ENCODE results near the gene MRTFA. TPM values are rescaled to one million over a fixed set of nuclear protein-coding genes. Genes with fewer than 3 reads are reported as not detected.
"Not testable (repeated sequence)": the region's sequence is repeated elsewhere in the genome, so short reads cannot be mapped to it uniquely, and the experiment has no call there.

MRTFA gene
- total RNA-seq, 1 donor from 2014 or later: 26.7 TPM

DNA sequence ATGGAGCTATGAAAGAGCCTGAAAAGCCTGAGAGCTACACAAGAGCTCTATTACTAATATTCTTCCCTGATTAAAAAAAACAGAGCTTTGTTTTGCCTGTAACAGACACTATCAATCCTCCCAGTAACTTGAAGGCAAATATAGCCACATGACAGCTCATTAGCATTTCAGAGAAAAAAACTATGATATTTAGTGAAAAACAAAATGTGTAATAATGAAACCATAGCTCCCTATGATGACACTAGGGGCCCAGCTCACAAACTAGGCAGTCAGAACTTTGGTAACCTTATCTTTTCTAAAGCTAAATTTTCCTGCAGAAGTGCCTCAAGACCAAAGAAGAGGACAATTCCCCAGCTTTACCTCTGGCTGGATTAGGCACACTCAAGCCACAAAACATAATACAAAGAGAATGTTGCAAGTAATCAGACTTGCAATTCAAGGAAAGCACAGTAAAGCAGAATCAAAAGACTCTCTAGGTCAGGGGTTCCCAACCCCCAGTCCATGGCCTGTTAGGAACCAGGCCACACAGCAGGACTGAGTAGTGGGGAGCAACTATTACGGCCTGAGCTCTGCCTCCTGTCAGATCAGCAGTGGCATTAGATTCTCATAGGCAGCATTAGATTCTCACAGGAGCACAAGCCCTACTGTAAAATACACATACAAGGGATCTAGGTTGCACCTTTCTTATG lies 53.3 kb downstream of the MRTFA start:
- intact Hi-C loops (cut with DNase I): no loop called here
- no peak for DNase-seq (ENCODE audit: missing footprints)
- no peak for ATAC-seq

DNA sequence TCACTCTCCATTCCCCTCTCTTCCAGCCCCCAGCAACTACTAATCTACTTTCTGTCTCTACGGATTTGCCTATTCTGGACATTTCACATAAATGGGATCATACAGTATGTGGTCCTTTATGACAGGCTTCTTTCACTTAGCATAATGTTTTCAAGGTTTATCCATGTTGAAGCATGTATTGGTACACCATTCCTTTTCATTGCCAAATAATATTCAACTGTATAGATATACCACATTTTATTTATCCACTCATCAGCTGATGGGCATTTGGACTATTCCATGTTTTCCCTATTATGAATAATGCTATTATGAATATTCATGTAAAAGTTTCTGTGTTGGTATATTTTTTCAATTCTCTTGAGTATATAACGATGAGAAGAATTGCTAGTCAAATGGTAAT lies 54.5 kb downstream of the MRTFA start:
- intact Hi-C loops (cut with DNase I): no loop called here
- DNase-seq (ENCODE audit: missing footprints): no peak
- ATAC-seq: no peak

DNA sequence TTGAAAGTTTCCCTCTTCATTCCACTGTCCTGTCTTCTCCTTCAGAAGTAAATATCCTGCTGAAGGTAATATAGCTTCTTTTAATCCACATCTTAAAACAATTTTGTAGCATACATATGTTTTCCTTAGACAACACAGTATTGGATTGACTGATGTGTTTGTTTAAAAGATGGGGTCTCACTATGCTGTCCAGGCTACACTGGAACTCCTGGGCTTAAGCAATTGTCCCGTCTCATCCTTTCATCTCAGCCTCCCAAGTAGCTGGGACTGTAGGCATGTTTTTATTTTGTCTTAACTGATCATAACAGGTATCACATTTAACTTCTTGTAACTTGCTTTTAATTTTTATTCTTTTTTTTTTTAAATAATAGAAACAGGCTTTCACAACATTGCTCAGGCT lies 55.9 kb downstream of the MRTFA start:
- no peak for ATAC-seq
- no peak for DNase-seq (ENCODE audit: missing footprints)
- intact Hi-C loops (cut with DNase I): no loop called here

DNA sequence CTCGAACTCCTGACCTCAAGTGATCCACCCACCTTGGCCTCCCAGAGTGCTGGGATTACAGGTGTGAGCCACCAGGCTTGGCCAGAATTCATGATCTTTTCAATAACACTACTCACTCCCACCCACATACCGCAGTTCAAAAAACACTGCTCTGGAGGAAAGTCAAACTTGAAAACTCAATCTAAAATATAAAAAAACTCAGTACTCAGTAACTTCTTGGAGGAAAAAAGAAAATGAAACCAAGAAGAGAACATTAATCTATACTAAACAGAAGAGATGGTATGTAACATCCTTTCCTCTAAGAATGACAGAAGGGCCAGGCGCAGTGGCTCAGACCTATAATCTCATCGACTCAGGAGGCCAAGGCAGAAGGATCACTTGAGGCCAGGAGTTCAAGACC lies 58.3 kb downstream of the MRTFA start:
- no peak for ATAC-seq
- intact Hi-C loops (cut with DNase I): no loop called here
- no peak for DNase-seq (ENCODE audit: missing footprints)

DNA sequence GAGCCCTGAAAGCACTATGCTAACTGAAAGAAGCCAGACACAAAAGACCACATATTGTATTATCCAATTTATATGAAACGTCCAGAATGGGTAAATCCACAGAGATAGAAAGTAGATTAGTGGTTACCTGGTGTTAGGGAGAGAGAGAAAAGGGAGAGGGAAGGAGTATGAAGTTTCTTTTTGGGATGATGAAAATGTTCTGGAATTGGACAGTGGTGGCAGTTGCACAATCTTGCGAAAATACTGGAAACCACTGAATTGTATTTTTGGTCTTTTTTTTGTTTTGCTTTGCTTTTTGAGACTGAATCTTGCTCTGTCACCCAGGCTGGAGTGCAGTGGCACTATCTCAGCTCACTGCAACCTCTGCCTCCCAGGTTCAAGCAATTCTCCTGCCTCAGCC lies 63.5 kb downstream of the MRTFA start:
- ATAC-seq (peak; percentile 56), DNase-seq (ENCODE audit: missing footprints) (no peak)
- intact Hi-C loops (cut with DNase I): no loop called here

DNA sequence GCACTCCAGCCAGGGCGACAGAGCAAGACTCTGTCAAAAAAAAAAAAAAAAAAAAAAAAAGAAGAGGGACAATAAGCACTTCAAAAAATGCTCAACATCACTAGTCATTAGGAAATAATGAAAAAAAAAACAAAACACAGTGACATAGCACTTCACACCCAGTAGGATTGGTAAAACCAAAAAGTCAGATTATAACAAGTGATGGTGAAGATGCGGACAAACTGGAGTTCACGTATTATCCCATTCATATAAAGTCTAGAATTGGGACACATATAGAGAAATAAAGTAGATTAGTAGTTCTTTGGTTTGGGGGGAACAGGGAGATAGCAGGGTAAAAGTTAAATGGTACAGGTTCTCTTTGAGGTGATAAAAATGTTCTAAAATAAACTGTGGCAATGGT lies 64.6 kb downstream of the MRTFA start:
- ATAC-seq (no peak), DNase-seq (ENCODE audit: missing footprints) (no peak)

DNA sequence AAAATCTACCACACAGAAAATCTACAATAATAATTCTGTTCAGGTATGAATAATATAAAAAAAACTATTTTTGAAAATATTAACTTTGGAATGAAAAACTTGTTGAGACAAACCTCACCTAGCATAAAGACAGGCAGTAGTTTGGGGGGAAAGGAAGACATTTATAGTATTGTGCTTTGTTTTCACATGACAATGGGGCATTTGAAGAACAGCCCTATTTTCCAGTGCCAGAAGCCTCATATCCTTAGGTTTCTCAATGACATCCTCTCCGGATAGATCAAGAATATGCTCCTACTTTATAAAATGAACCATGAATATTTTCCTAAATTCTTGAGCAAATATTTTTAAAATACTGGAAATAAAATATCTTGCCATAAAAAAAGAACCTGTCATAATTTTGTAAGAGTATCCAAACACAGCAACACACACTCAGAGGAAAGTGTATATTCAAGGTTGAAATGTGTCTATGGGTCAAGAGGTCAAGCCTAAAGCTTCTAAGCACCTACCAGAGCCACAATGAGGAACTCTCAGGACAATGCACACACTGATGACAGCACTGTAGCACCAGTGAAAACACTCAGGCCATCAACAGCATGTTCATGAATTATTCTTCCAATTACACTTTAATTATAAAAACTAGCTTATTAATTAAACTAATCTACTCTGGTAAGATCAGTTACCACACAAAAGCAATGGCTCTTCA lies 68.7 kb downstream of the MRTFA start:
- DNase-seq (ENCODE audit: missing footprints) (no peak), ATAC-seq (no peak)
- intact Hi-C loops (cut with DNase I): no loop called here

More for the DNA sequence above, 64.6 kb downstream of the MRTFA start:
- intact Hi-C loops (cut with DNase I): no loop called here

DNA sequence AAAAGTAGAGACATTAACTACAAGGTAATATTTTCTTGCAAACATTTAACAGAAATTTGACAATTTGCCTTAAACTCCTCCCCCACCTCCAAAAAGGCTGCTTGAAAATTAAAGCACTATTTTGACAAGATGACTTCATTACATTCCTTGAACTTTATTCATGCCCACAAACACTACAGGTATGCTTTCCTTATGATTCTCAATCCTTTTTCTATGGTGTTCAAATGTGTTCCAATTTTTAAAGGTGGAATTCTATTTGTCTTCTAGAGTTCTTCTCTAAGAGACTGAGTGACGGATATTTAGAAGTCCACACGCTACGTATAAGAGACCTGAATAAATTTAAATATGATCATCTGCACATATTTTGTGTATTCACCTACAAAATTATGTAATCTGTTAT lies 69.4 kb downstream of the MRTFA start:
- no peak for ATAC-seq
- intact Hi-C loops (cut with DNase I): no loop called here
- no peak for DNase-seq (ENCODE audit: missing footprints)

DNA sequence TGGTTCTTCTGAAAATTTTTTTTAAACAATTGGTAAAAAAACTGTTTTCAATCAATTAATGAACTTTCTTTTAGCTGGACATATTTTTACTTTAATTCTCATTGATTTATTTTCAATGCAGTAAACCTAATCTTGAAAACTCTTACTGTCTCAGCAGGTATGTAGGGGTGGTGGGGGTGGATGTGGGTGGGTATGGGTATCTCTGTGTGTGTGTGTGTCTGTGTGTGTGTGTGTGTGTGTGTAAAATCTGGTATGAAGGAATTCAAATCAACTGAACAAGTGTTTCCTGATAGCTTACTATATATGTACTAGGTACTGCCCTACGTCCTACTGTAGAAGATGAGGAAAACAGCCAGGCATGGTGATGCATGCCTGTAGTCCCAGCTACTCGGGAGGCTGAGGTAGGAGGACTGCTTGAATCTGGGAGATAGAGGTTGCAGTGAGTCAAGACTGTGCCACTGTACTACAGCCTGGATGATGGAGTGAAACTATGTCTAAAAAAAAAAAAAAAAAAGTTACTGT lies 75.5 kb downstream of the MRTFA start:
- no peak for ATAC-seq
- DNase-seq (ENCODE audit: missing footprints): no peak
- intact Hi-C loops (cut with DNase I): no loop called here

DNA sequence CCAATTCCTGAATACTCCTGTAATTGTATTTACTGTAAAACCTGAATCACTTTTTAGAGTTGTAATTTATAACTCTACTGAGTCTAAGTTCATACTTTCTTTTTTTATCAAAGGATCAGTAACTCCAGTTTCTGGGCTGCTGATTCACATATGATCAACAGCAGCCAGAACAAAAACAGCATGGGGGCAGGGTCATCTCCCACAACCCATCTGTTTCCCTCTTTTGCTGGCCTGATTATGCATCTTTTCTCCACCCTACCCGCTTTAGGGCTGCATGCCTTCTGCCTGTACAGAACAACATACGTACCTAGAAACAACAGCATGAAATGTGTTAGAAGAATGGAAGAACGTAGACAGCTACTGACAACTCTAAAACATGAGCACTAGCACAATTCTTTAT lies 76.0 kb downstream of the MRTFA start:
- intact Hi-C loops (cut with DNase I): no loop called here
- ATAC-seq: no peak
- DNase-seq (ENCODE audit: missing footprints): no peak

DNA sequence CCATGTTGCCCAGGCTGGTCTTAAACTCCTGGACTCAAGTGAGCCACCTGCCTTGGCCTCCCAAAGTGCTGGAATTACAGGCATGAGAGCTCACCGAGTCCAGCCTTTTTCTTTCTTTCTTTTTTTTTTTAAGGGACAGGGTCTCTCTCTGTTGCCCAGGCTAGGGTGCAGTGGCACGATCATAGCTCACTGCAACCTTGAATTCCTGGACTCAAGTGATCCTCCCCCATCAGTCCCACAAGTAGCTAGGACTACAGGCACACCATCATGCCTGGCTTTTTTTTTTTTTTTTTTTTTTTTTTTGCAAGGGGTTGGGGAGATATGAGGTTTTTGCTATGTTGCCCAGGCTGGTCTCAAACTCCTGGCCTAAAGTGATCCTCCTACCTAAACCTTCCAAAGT lies 78.5 kb downstream of the MRTFA start:
- intact Hi-C loops (cut with DNase I): no loop called here
- ATAC-seq (no peak), DNase-seq (ENCODE audit: missing footprints) (no peak)

DNA sequence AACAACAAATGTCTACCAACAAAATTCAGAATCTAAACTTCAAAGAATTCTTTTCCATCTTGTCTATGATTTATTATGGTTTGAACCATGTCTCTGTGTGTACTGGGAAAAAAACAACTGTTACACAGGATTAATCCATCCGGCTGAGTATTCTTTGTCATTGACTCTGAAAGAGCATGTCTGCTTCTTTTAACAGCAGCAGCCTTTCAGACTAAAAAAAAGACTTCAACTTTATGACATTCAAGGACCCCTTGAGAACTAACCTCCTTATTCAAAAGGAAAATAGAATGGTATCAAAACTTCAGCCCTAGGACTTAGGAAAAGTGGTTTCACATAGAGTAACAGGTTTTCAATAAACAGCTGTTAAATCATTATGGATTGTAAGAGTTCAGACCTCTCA lies 79.9 kb downstream of the MRTFA start:
- no peak for DNase-seq (ENCODE audit: missing footprints)
- intact Hi-C loops (cut with DNase I): no loop called here
- ATAC-seq: no peak

DNA sequence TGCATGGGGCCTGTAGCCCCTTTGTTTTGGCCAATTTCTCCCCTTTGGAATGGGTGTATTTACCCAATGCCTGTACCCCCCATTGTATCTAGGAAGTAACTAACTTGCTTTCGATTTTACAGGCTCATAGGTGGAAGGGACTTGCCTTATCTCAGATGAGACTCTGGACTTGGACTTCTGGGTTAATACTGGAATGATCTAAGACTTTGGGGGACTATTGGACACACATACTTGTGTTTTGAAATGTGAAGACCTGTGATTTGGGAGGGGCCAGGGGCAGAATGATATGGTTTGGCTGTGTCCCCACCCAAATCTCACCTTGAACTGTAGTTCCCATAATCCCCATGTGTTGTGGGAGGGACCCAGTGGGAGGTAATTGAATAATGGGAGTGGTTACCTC lies 82.5 kb downstream of the MRTFA start:
- intact Hi-C loops (cut with DNase I): loop anchor here (5.0 kb wide), 1 partner anchor 93 kb away; no protein-coding TSS in a partner anchor
- not testable (repeated sequence) for ATAC-seq; DNase-seq (ENCODE audit: missing footprints)

DNA sequence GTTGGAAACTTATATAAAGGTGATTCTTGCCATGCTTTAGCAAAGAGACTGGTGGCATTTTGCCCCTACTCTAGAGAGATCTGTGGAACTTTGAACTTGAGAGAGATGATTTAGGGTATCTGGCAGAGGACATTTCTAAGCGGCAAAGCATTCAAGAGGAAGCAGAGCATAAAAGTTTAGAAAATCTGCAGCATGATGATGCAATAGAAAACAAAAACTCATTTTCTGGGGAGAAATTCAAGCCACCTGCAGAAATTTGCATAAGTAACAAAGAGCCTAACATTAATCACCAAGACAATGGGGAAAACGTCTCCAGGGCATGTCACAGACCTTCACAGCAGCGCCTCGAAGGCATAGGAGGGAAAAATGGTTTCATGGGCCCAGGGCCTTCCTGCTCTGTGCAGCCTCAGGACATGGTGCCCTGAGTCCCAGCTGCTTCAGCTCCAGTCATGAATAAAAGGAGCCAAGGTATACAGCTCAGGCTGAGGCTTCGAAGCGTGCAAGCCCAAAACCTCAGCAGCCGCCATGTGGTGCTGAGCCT lies 83.4 kb downstream of the MRTFA start:
- no peak for DNase-seq (ENCODE audit: missing footprints)
- intact Hi-C loops (cut with DNase I): loop anchor here (5.0 kb wide), 1 partner anchor 94 kb away; no protein-coding TSS in a partner anchor

DNA sequence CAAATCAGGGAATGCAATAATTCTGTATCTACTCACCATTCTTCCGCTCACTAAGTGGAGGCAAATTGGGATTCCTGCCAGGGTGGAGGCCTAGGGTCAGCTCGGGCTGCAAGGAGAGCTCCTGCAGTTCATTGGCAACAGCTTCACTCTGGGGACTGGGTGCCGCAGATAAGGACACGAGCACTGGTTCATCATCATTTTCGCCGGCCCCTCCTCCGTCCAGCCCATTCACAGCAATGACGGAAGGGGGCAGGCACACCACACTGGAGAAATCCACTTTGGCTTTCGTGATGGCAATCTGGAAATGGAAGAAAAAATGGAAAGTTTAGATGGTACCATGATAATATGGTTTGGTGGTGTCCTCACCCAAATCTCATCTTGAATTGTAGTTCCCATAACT lies 84.4 kb downstream of the MRTFA start:
- ATAC-seq (peak; percentile 93), DNase-seq (ENCODE audit: missing footprints) (peak; percentile 70)
- intact Hi-C loops (cut with DNase I): loop anchor here (5.0 kb wide), 1 partner anchor 95 kb away; no protein-coding TSS in a partner anchor

More for the DNA sequence above, 83.4 kb downstream of the MRTFA start:
- ATAC-seq: no peak

DNA sequence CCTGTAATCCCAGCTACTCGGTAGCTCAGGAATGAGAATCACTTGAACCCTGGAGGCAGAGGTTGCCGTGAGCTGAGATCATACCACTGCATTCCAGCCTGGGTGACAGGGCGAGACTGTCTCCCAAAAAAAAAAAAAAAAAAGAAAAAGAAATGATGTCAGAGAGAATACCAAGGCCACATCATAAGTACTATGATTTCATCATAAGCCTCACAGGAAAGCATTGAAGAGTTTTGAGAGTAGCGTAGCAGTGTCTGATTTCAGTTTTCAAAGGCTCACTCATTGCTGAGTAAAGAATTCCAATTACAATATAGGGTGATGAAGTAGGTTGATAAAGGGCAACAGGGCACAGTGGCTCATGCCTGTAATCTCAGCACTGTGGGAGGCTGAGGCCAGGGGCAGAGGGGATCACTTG lies 88.8 kb downstream of the MRTFA start:
- DNase-seq (ENCODE audit: missing footprints) (peak; percentile 7), ATAC-seq (no peak)
- intact Hi-C loops (cut with DNase I): no loop called here

DNA sequence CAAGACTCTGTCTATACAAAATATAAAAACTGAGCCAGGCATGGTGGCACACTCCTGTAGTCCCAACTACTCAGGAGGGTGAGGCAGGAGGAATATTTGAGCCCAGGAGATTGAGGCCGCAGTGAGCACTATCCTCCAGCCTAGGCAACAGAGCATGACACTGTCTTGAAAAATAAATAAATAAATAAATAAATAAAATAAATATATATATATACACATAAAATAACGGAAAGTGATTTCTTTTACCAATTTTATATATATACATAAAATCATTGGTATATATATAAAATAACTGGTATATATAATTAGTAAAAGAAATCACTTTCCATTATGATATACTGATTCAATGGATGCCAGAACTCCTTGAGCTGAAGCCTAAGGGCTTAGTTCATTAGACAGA lies 91.8 kb downstream of the MRTFA start:
- intact Hi-C loops (cut with DNase I): no loop called here
- no peak for ATAC-seq
- no peak for DNase-seq (ENCODE audit: missing footprints)

DNA sequence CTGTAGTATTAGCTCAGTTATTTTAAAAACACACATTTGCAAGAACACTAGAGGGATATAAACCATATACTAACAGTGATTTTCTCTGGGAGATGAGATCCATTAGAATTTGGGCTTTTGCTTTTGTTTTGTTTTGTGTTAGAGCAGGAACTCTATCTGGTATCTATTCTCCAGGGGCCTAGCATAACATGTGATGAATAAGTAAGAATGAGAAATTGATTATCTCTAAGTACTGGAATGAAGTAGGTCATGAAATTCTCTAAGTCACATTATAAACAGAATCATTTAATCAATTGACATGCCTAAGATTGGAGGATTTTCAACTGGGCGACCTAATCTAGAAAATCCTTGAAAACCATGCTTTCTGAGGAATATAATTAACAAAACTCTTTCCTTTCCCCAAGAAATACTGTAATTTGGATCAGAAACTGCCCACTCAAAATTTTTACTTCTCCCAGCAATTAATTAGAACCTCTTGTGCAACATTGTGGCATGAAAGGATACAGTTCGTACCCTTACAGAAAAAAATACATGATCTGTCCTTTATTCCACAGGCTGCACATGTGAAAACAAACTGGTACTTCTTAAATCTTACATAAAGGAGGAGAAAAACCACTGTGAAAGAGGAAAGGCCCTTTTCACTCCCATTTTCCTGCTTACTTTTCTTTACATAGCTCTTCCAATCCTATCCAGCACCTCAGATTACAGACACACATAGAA lies 93.5 kb downstream of the MRTFA start:
- no peak for ATAC-seq
- intact Hi-C loops (cut with DNase I): no loop called here
- DNase-seq (ENCODE audit: missing footprints): no peak

DNA sequence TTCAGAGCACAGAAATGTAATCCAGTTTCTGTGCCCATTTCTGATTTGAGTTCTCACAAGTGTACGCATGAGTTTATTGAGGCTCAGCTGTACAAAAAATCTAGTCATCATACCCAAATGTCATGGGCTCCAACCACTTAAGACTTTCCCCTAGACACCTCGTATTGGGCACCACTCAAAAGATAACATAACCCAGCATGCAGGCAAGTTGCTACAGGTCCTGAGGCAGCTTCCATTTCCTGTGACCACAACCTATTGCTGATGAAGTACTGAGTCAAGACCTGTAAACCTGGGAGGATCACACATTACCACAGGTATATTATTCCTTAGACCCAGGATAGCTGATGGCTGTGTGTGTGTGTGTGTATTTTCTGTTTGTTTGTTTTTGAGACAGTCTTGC lies 95.2 kb downstream of the MRTFA start:
- intact Hi-C loops (cut with DNase I): no loop called here
- DNase-seq (ENCODE audit: missing footprints): no peak
- no peak for ATAC-seq
